Parathyroid adenoma (tissue), 2 donors: ENCODE data around the gene FMR1.

Source experiments
- H2AFZ ChIP-seq: fragments of 300-600 bp; sonication (generic); one replicate; pipeline ENCODE4 v1.7.0; 2017; ENCODE audit warnings: antibody characterized with exemption, mild to moderate bottlenecking
- H3K27ac ChIP-seq: fragments of 300-600 bp; sonication (generic); one replicate; pipeline ENCODE4 v1.7.0; 2017
- H3K27me3 ChIP-seq: fragments of 300-600 bp; sonication (generic); one replicate; pipeline ENCODE4 v1.7.0; 2017; ENCODE audit warnings: low read length; ENCODE audit not compliant: control insufficient read depth, insufficient read depth
- H3K36me3 ChIP-seq: fragments of 300-600 bp; sonication (generic); one replicate; pipeline ENCODE4 v1.7.0; 2017; ENCODE audit warnings: low read length; ENCODE audit not compliant: control insufficient read depth, insufficient read depth
- H3K4me1 ChIP-seq: fragments of 300-600 bp; sonication (generic); one replicate; pipeline ENCODE4 v1.7.0; 2017; ENCODE audit warnings: control low read depth
- H3K4me2 ChIP-seq: fragments of 300-600 bp; sonication (generic); one replicate; pipeline ENCODE4 v1.7.0; 2017; ENCODE audit warnings: low read length
- H3K4me3 ChIP-seq: fragments of 300-600 bp; sonication (generic); one replicate; pipeline ENCODE4 v1.7.0; 2017; ENCODE audit warnings: low read depth, low read length
- H3K79me2 ChIP-seq: fragments of 300-600 bp; sonication (generic); one replicate; pipeline ENCODE4 v1.7.0; 2017; ENCODE audit warnings: control low read depth
- H3K9ac ChIP-seq: fragments of 300-600 bp; sonication (generic); one replicate; pipeline ENCODE4 v1.7.0; 2017; ENCODE audit warnings: mild to moderate bottlenecking
- H3K9me3 ChIP-seq: fragments of 300-600 bp; sonication (generic); one replicate; pipeline ENCODE4 v1.7.0; 2017; ENCODE audit warnings: low read length; ENCODE audit not compliant: control insufficient read depth
- CTCF ChIP-seq: fragments of 300-600 bp; sonication (generic); IDR thresholded peaks from one replicate; pipeline ENCODE4 v1.7.0; 2017; ENCODE audit warnings: antibody characterized with exemption, mild to moderate bottlenecking
- donor health status: primary hyperparathyroidism.

Gene FMR1

GRCh38 chrX:147901461-147902126, 10.1 kb upstream of the FMR1 start:
- H3K36me3 ChIP-seq, result no peaks in the 10 kb centered on the region
- no peak overlapping the region for H3K4me2 ChIP-seq
- H3K9ac ChIP-seq, result no peak overlapping the region
- no peak overlapping the region for H3K27ac ChIP-seq
- no peak overlapping the region for H3K4me3 ChIP-seq
- no peaks in the 10 kb centered on the region for H3K4me1 ChIP-seq
- no peaks in the 10 kb centered on the region for H3K9me3 ChIP-seq
- H3K27me3 ChIP-seq, result no peaks in the 10 kb centered on the region
- no peak for TF ChIP-seq CTCF
- H3K79me2 ChIP-seq, result no peaks in the 10 kb centered on the region
- H2AFZ ChIP-seq, result peak overlapping the region; percentile 33

- no peak for TF ChIP-seq CTCF
- Histone ChIP-seq H3K36me3 (no peaks in the 10 kb centered on the region), H3K4me3 (no peak overlapping the region), H3K9ac (no peak overlapping the region), H2AFZ (peak overlapping the region; percentile 33), H3K9me3 (no peaks in the 10 kb centered on the region), H3K27ac (no peak overlapping the region), H3K4me2 (no peak overlapping the region), H3K79me2 (no peaks in the 10 kb centered on the region), H3K4me1 (no peaks in the 10 kb centered on the region), H3K27me3 (no peaks in the 10 kb centered on the region)
Measured at GRCh38 chrX:147902270-147902669, 9.4 kb upstream of the FMR1 start.

DNA sequence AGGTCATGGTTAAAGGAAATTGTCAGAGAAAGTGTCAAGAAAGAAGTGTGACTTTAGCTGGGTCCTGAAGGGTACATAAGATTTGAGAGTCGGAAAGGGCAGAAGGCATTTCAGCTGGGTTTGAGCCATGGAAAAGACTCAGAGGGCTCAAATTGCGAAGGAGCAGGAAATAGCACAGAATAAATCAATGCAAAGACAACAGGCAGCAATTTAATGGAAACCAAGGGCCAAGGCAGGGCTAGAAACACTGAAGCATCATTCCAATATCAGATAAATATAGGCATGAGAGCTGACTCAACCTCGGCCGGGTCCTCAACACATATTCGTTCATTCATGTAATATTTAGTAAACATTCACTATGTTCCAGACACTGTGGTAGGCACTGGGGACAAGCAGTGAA, 3.6 kb upstream of the FMR1 start:
- Histone ChIP-seq H3K36me3 (no peaks in the 10 kb centered on the region), H3K27me3 (no peaks in the 10 kb centered on the region), H3K4me2 (no peak overlapping the region), H3K4me3 (no peak overlapping the region), H3K9ac (no peak overlapping the region), H2AFZ (no peak overlapping the region), H3K27ac (no peak overlapping the region), H3K79me2 (peaks cover 6% of the 10 kb centered on the region), H3K4me1 (no peaks in the 10 kb centered on the region), H3K9me3 (no peaks in the 10 kb centered on the region)
- no peak for TF ChIP-seq CTCF

- Histone ChIP-seq H3K4me2 (no peak overlapping the region), H3K27me3 (no peaks in the 10 kb centered on the region), H3K27ac (peak overlapping the region; percentile 85), H3K9ac (no peak overlapping the region), H3K9me3 (no peaks in the 10 kb centered on the region), H3K4me3 (no peak overlapping the region), H3K4me1 (no peaks in the 10 kb centered on the region), H2AFZ (no peak overlapping the region), H3K79me2 (peaks cover 7% of the 10 kb centered on the region), H3K36me3 (no peaks in the 10 kb centered on the region)
- TF ChIP-seq CTCF, result no peak
Measured at GRCh38 chrX:147910607-147911006, 1.1 kb upstream of the FMR1 start.
